ENCODE results near the gene UGT3A2. TPM values are rescaled to one million over a fixed set of nuclear protein-coding genes. Genes with fewer than 3 reads are reported as not detected.

UGT3A2 gene
- polyA plus RNA-seq, 1 experiment: not detected

- no peak for TF ChIP-seq CTCF (IDR thresholded peaks at IDR 0.05; ENCODE audit: low read depth, low read length)
- Histone ChIP-seq H3K9me3 (ENCODE audit: control insufficient read depth, insufficient read depth, low read length) (no peaks in the 10 kb centered on the region), H3K27me3 (ENCODE audit: control insufficient read depth, insufficient read depth, low read length) (no peaks in the 10 kb centered on the region), H3K4me3 (ENCODE audit: low read depth, low read length) (no peak overlapping the region), H3K27ac (ENCODE audit: low read depth, low read length) (no peak overlapping the region)
- no peak for DNase-seq (ENCODE audit: low read depth, low spot score)
- CTCF ChIA-PET: no interaction called here
- POLR2A ChIA-PET: no interaction called here
These were observed 67.1 kb downstream of the UGT3A2 start for GRCh38 chr5:35999547-35999946.

DNA sequence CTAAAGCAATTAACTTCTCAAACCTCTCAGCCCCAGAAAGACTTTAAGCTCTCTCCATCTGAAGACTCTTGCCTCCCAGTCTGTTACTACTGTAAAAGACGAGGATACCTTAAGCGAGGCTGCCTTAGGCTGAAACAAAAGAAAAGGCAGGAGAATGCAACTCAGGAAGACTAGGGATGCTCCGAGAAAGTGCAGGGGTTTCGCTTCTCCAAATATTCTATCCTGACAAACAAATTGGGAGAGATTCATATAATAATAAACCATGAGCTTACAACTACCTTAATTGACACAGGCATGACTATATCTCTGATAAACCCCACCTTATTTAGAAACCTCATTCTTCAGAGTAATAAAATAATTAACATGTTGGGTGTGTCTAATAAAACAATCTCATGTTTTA, 70.6 kb downstream of the UGT3A2 start:
- DNase-seq (ENCODE audit: low read depth, low spot score): no peak
- Histone ChIP-seq H3K9me3 (ENCODE audit: control insufficient read depth, insufficient read depth, low read length) (no peaks in the 10 kb centered on the region), H3K27me3 (ENCODE audit: control insufficient read depth, insufficient read depth, low read length) (no peaks in the 10 kb centered on the region), H3K4me3 (ENCODE audit: low read depth, low read length) (no peak overlapping the region), H3K27ac (ENCODE audit: low read depth, low read length) (no peak overlapping the region)
- TF ChIP-seq CTCF (IDR thresholded peaks at IDR 0.05; ENCODE audit: low read depth, low read length): no peak
- ChIA-PET POLR2A (no interaction called here), CTCF (no interaction called here)

GRCh38 chr5:35990941-35991611, 75.6 kb downstream of the UGT3A2 start, which contains the start of gene UGT3A1:
Gene UGT3A1, minus strand, starts transcription at chr5:35991390. Its CDS starts 150 bp downstream, at chr5:35991240.
- DNase-seq (ENCODE audit: low read depth, low spot score): no peak
- Histone ChIP-seq H3K27me3 (ENCODE audit: control insufficient read depth, insufficient read depth, low read length) (peaks cover 4% of the 10 kb centered on the region), H3K4me3 (ENCODE audit: low read depth, low read length) (no peak within 1 kb of the TSS), H3K27ac (ENCODE audit: low read depth, low read length) (no peak within 1 kb of the TSS), H3K9me3 (ENCODE audit: control insufficient read depth, insufficient read depth, low read length) (no peaks in the 10 kb centered on the region)
- POLR2A ChIA-PET: no interaction called here
- CTCF ChIA-PET: no interaction called here
- TF ChIP-seq CTCF (IDR thresholded peaks at IDR 0.05; ENCODE audit: low read depth, low read length): no peak

GRCh38 chr5:35990520-35990919, 76.2 kb downstream of the UGT3A2 start:
- no peak for DNase-seq (ENCODE audit: low read depth, low spot score)
- CTCF ChIA-PET: no interaction called here

More at GRCh38 chr5:35990520-35990919, 76.2 kb downstream of the UGT3A2 start:
- Histone ChIP-seq H3K27ac (ENCODE audit: low read depth, low read length) (no peak overlapping the region), H3K9me3 (ENCODE audit: control insufficient read depth, insufficient read depth, low read length) (no peaks in the 10 kb centered on the region), H3K4me3 (ENCODE audit: low read depth, low read length) (no peak overlapping the region), H3K27me3 (ENCODE audit: control insufficient read depth, insufficient read depth, low read length) (peaks cover 4% of the 10 kb centered on the region)
- TF ChIP-seq CTCF (IDR thresholded peaks at IDR 0.05; ENCODE audit: low read depth, low read length): no peak
- POLR2A ChIA-PET: no interaction called here
